ENCODE measurements around the gene SLC17A2. TPM values are rescaled to one million over a fixed set of nuclear protein-coding genes. Genes with fewer than 3 reads are reported as not detected.
"Not testable (repeated sequence)": the region's sequence is repeated elsewhere in the genome, so short reads cannot be mapped to it uniquely, and the experiment has no call there.

SLC17A2 gene
- total and polyA plus RNA-seq, 10 donors, result not detected

GRCh38 chr6:25934156-25934555 lies 3.7 kb upstream of the SLC17A2 start:
- 53 to 58% (median 55%) methylated on average over 2 of the region's 2 CpGs for WGBS, 5 donors

GRCh38 chr6:25931411-25931709 lies 869 bp upstream of the SLC17A2 start:
- WGBS, 5 donors, result 38 to 73% (median 51%) methylated on average over 1 of the region's 1 CpG
- no peak overlapping the region for H3K4me3 ChIP-seq
- TF ChIP-seq POLR2A (IDR thresholded peaks at IDR 0.05), result no peak
- no peak for TF ChIP-seq POLR2AphosphoS5 (IDR thresholded peaks at IDR 0.05)
- no peak for TF ChIP-seq CTCF (IDR thresholded peaks at IDR 0.05 in 8 of 11, conservative IDR thresholded peaks at IDR 0.05 in 3 of 11)
- H3K4me1 ChIP-seq, result no peaks in the 10 kb centered on the region
- H3K27ac ChIP-seq, result no peak overlapping the region
- H3K36me3 ChIP-seq, result no peaks in the 10 kb centered on the region
- no peaks in the 10 kb centered on the region for H3K27me3 ChIP-seq (replicated peaks in 1 of 7)
- intact Hi-C loops (cut with DNase I; ENCODE audit: low total_unique reads), result no loop called here
- DNase-seq, result no peak
- no peaks in the 10 kb centered on the region for H3K9me3 ChIP-seq

More at GRCh38 chr6:25934156-25934555, 3.7 kb upstream of the SLC17A2 start:
- no peaks in the 10 kb centered on the region for H3K36me3 ChIP-seq
- H3K27me3 ChIP-seq (replicated peaks in 1 of 7), result no peaks in the 10 kb centered on the region
- intact Hi-C loops (cut with DNase I; ENCODE audit: low total_unique reads), result no loop called here
- TF ChIP-seq POLR2A (IDR thresholded peaks at IDR 0.05) (no peak), POLR2AphosphoS5 (IDR thresholded peaks at IDR 0.05) (no peak), CTCF (IDR thresholded peaks at IDR 0.05 in 8 of 11, conservative IDR thresholded peaks at IDR 0.05 in 3 of 11) (no peak)
- no peak for DNase-seq
- no peak overlapping the region for H3K27ac ChIP-seq
- no peak overlapping the region for H3K4me3 ChIP-seq
- no peaks in the 10 kb centered on the region for H3K9me3 ChIP-seq
- H3K4me1 ChIP-seq, result no peaks in the 10 kb centered on the region

- H3K4me3 ChIP-seq; DNase-seq; H3K36me3 ChIP-seq; intact Hi-C loops (cut with DNase I; ENCODE audit: low total_unique reads); H3K9me3 ChIP-seq; H3K27ac ChIP-seq; H3K4me1 ChIP-seq; H3K27me3 ChIP-seq (replicated peaks in 1 of 7): not testable (repeated sequence)
- 87 to 93% (median 92%) methylated on average over 12 of the region's 12 CpGs for whole genome bisulfite sequencing, 5 donors
These were observed 706 bp downstream of the SLC17A2 start for GRCh38 chr6:25929785-25930184.

- no peaks in the 10 kb centered on the region for H3K27me3 ChIP-seq (replicated peaks in 1 of 7)
- H3K4me3 ChIP-seq, result no peak overlapping the region
- H3K9me3 ChIP-seq, result no peaks in the 10 kb centered on the region
- H3K27ac ChIP-seq, result no peak overlapping the region
- H3K36me3 ChIP-seq, result no peaks in the 10 kb centered on the region
- WGBS, 5 donors, result 79 to 93% (median 84%) methylated on average over 4 of the region's 4 CpGs
- H3K4me1 ChIP-seq, result no peaks in the 10 kb centered on the region
- TF ChIP-seq POLR2A (IDR thresholded peaks at IDR 0.05) (no peak), CTCF (IDR thresholded peaks at IDR 0.05 in 8 of 11, conservative IDR thresholded peaks at IDR 0.05 in 3 of 11) (no peak), POLR2AphosphoS5 (IDR thresholded peaks at IDR 0.05) (no peak)
- intact Hi-C loops (cut with DNase I; ENCODE audit: low total_unique reads), result no loop called here
- no peak for DNase-seq
These were observed 1.7 kb downstream of the SLC17A2 start for GRCh38 chr6:25928562-25929324.

Measured in spleen (tissue), 11 donors.